DMS53 treated with DMSO at 0.1 percent for 48 hours (cell line): ENCODE measurements around the gene MROH7.

Experiments
- DNase-seq: peaks from one replicate; lab custom pipeline; 2025; ENCODE audit not compliant: unreplicated experiment; lab: John Stamatoyannopoulos, UW

The MROH7 gene

DNA sequence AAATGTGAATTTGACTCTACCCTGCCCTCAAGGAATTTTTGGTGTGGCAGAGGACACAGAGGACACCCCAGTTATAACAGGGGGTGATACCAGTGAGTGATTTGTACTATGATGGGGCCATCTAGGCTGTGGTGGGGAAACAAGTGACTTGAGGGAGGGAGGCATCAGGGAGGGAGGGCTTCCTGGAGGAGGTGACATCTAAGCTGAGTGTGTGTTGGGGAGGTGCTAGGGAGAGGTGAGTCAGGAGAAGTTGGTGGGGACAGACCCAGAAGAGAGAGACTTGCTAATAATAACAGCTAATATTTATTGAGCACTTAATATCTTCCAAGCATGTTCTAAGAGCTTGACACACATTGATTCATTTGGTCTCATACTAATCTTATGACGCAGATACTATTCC lies 54.2 kb downstream of the MROH7 start:
- no peak for DNase-seq

DNA sequence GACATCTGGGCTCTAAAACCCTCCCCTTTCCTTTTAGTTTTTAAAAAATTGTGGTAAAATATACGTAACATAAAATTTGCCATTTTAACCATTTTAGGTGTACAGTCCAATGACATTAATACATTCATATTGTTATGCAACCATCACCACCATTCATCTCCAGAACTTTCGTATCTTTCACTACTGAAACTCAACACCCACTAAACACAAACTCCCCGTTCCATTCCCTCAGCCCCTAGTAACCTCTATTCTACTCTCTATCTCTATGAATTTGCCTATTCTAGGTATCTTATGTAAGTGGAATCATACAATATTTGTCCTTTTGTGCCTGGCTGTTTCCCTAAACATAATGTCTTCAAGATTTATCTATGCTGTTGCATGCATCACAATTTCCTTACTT lies 54.7 kb downstream of the MROH7 start:
- DNase-seq, result no peak

- no peak for DNase-seq
Measured at GRCh38 chr1:54697896-54698295, 56.3 kb downstream of the MROH7 start.

DNA sequence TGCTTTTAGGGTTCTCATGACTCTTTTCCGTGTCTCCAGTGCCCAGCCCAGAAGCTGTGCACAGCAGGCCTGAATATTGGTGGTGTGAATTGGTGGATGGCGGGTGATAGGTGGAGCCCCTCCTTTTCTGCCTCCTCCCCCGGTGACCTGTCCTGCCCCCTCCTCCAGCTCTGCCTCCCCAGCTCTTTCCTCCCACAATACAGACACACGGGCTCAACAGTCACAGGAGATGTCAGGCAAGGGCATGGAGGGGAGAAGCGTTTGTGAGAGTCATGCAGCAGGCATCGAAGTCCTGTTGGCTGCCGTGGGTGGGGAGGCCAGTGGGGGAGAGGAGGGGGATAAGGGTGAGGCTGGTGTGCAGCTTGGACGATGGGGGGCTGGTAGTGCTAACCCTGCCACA lies 56.8 kb downstream of the MROH7 start:
- no peak for DNase-seq

DNA sequence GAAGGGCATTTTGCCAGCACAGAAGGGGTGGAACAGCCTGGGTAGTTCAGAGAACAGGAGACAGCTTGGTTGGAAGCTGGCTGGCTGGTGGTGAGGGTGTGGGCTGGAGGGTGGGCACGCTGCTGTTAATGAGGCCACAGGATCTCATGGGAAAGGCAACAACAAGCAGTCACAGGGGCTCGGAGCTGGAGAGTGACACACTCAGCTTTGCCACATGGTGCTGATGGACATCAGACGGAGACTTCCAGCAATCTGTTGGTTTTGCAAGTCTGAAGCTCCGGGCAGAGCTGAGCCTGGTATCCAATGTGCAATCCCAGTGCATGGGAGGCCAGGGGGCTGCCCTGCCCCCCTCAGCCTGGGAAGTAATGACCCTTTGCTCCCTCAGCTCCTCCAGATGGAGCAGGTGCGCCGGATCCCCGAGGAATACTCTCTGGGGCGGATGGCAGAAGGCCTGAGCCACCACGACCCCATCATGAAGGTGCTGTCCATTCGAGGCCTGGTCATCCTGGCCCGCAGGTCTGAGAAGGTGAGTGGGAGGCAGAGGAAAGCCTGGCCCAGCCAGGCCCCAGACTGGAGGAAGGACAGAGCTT lies 58.4 kb downstream of the MROH7 start:
- no peak for DNase-seq

GRCh38 chr1:54701066-54701465 lies 59.5 kb downstream of the MROH7 start:
- DNase-seq, result no peak

DNA sequence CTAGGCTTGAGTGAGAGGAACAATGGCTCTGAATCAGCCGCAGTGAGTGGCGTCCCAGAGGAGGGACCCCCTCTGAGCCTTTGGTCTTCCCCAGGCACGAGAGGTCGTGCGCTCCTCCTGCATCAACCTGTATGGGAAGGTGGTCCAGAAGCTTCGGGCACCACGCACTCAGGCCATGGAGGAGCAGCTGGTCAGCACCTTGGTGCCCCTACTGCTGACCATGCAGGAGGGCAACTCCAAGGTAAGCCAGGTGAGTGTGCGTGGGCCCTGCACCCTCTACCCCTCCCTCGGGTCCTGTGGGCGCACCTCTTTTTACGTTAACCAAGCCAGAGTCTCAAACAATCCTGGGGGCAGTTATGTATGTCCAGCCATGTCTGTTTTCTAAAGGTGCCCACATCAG lies 60.4 kb downstream of the MROH7 start:
- no peak for DNase-seq

DNA sequence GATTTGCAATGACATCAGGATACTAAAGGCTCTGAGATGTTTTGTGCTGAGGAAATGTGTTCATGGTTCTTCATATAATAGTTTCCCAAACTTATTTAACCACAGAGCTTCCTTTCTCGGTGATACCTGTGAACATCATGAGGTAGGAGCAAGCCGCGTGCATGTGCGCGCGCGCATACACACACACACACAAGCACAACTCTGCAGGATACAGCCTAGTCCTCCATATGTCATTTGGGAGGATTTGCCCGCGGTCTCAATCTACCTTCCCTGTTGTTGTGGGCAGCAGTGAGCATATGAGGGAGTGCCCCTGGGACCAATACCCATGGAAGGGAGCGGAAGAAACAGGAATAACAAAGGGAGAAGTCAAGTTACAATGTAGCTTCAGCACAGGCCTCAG lies 61.9 kb downstream of the MROH7 start:
- DNase-seq, result no peak

- no peak for DNase-seq
Measured at GRCh38 chr1:54705153-54705552, 63.6 kb downstream of the MROH7 start.

- no peak for DNase-seq
Measured at GRCh38 chr1:54706419-54706818, 64.8 kb downstream of the MROH7 start.

DNA sequence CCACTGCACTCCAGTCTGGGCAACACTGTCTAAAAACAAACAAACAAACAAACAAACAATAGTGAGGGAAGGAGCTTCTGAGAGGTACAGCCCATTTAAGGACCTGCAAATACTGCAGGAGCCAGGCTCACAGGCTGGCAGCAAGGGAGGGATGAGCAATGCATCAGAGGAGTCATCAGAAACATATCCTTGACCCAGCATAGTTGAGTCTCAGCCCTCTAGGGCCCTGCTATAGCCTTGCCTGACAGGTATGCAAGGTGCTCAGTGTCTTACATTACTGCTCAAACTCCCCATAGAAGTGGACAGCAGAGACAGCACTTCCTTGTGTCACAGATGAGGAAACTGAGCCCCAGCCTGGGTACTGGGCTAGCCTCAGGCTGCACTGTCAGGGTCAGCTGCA lies 66.8 kb downstream of the MROH7 start:
- DNase-seq, result no peak

- DNase-seq, result no peak
Measured at GRCh38 chr1:54709547-54710292, 68.1 kb downstream of the MROH7 start.

DNA sequence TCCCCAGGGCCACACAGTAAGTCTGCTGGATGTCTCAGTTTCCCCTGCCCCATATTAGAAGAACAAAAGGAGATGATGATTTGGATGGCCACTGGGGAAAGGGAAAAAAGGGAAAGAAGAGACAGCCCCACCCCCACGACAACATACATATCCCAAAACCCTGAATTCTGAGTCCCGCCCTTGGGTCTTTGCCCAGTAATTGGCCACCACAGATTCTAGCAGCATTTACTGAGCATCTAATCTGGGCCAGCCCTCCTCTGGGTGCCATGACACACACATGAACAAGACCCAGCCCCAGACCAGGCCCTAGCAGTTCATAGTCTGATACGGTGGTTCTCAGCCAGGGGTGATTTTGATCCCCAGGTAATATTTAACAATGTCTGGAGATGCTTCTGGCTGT lies 68.8 kb downstream of the MROH7 start:
- DNase-seq, result no peak

DNA sequence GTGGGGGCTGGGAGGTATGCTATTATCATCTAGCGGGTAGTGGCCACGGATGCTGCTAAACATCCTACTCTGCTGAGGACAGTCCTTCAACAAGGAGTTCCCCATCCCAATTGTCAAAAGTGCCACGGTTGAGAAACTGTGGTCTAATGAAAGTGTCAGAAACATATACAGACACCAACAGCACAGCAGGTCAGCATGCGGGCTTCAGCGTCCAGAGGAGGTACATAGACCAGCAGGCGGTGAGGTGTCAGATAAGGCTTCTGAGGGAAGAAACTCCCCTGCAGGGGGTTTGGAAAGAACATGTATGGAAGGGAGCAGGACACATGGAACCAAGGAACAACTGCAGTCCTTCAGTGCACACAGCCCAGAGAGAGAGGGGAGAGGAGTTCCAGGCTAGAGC lies 69.3 kb downstream of the MROH7 start:
- no peak for DNase-seq

DNA sequence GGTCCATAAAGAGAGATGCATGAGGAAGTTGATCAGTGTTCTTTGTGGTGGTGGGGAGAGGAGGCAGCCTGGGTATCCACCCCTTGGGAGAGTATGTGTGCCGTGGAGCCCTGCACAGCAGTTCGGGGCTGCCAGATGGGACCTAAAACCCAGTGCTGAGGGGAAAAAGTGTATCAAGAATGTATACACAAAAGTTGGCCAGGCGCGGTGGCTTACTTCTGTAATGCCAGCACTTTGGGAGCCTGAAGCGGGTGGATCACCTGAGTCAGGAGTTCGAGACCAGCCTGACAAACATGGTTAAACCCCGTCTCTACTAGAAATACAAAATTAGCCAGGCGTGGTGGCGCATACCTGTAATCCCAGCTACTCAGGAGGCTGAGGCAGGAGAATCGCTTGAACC lies 70.0 kb downstream of the MROH7 start:
- DNase-seq, result no peak

DNA sequence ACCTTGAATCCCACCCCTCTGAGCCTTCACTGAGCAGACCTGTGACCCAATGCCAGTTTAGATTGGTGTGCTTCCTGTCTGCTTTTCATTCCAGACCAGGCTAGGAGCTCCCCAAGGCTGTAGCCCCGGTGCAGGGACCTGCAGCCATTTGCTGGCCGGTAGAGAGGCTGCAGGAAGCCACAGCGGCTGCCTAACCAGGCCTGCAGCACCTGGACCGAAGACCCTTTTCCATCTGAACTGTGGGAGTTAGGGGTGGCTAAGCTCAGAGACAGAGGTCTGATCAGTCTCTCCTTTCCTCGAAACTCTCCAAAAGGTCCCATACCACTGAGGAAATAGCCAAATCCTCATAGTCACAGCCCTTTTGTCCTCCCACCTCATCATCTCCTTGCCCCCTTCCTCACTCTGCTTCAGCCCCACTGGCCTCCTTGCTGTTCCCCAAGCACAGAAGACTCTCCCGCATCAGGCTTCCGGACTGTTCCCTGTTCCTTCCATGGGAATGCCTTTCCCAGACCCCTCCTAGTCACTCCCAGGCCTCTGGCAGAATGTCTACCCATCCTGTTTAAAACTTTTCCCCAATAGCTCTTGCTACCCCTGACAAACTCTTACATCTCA lies 73.4 kb downstream of the MROH7 start:
- DNase-seq, result no peak

- DNase-seq, result peak; percentile 83
Measured at GRCh38 chr1:54715493-54716298, 74.1 kb downstream of the MROH7 start, which contains the start of gene TTC4. Gene TTC4 (plus strand): TSS chr1:54715861. CDS start chr1:54715909, 48 bp downstream.

DNA sequence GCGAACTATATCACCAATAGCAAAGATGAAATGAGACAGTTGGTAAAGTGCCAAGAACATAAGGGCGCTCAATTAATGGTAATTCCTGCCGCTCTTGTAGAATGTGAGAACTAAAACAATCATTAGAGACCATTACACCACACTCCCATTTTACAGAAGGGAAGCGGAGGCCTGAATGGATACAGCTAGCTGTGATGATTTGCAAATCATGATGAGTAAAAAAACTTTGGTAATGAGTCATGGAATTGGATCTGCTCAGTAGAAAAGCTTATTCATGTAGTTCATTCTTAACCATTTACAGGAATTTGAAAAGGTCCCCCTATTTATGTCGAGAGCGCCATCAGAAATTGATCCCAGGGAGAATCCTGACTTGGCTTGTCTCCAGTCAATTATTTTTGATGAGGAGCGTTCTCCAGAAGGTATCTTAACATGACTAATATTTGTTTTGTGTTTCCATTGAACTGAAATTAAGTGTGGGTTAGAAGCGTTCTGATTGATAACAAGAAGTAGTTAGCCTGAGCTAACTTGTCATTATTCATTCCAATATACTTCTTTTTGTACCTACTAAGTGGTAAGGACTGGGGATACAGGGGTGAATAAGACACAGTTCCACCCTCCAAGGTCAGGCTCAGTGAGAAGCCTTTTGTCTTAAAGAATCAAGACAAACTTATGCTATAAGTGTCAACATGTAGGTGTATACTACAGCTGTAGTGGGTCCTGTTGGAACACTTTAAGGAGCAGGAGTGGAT lies 74.9 kb downstream of the MROH7 start:
- no peak for DNase-seq

GRCh38 chr1:54721719-54722118 lies 80.1 kb downstream of the MROH7 start:
- no peak for DNase-seq

DNA sequence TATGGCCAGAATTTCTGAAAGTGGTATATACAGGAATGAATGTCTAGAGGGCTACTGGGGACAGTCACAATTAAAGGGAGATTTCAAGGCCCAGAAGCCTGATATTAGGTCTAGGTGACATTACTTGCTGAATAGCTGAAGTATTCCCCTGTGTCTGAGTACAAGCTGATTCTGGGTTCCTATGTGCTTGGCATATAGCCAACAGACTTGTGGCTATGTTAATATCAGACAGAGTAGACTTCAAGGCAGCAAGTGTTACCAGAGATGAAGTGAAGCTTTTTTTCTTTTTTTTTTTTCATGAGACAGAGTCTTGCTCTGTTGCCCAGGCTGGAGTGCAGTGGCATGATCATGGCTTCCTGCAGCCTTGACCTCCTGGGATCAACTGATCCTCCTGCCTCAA lies 82.4 kb downstream of the MROH7 start:
- no peak for DNase-seq

GRCh38 chr1:54724771-54725170 lies 83.2 kb downstream of the MROH7 start:
- no peak for DNase-seq
